Measurements from ENCODE around the gene ZDHHC3.
A peak's percentile ranks its signal among the peaks of the same experiment; 100 is the strongest.

The ZDHHC3 gene

GRCh38 chr3:44976002-44976815 is at the start of gene ZDHHC3, which contains the start of gene EXOSC7:
TSS of gene ZDHHC3 (minus strand) at chr3:44976174. CDS start at chr3:44959436, 16,738 bp downstream.
TSS of gene EXOSC7 (plus strand) at chr3:44976244. CDS start at chr3:44976278, 34 bp downstream.
- DNase-seq: peak; percentile 92

- peak; percentile 49 for DNase-seq
Measured at GRCh38 chr3:45024542-45025255, 48.7 kb upstream of the ZDHHC3 start.

GRCh38 chr3:45023675-45024074 is 47.7 kb upstream of the ZDHHC3 start:
- no peak for DNase-seq

- DNase-seq: no peak
Measured at GRCh38 chr3:45021524-45022297, 45.7 kb upstream of the ZDHHC3 start.

GRCh38 chr3:45020534-45020933 is 44.6 kb upstream of the ZDHHC3 start:
- DNase-seq: no peak

GRCh38 chr3:45017821-45018220 is 41.8 kb upstream of the ZDHHC3 start:
- no peak for DNase-seq

- no peak for DNase-seq
Measured at GRCh38 chr3:45016916-45017315, 40.9 kb upstream of the ZDHHC3 start.

GRCh38 chr3:45012577-45012976 is 36.6 kb upstream of the ZDHHC3 start:
- no peak for DNase-seq

- peak; percentile 55 for DNase-seq
Measured at GRCh38 chr3:45011756-45012508, 36.0 kb upstream of the ZDHHC3 start.

- no peak for DNase-seq
Measured at GRCh38 chr3:45010811-45011333, 34.9 kb upstream of the ZDHHC3 start.

GRCh38 chr3:45009868-45010267 is 33.9 kb upstream of the ZDHHC3 start:
- no peak for DNase-seq

GRCh38 chr3:45008117-45008516 is 32.1 kb upstream of the ZDHHC3 start:
- DNase-seq: no peak

GRCh38 chr3:45007091-45007490 is 31.1 kb upstream of the ZDHHC3 start:
- no peak for DNase-seq

- DNase-seq: no peak
Measured at GRCh38 chr3:45003859-45004258, 27.9 kb upstream of the ZDHHC3 start.

- no peak for DNase-seq
Measured at GRCh38 chr3:45003406-45003805, 27.4 kb upstream of the ZDHHC3 start.

GRCh38 chr3:45002720-45003119 is 26.7 kb upstream of the ZDHHC3 start:
- DNase-seq: no peak

GRCh38 chr3:45002139-45002660 is 26.2 kb upstream of the ZDHHC3 start:
- DNase-seq: no peak

GRCh38 chr3:45001738-45002137 is 25.8 kb upstream of the ZDHHC3 start:
- no peak for DNase-seq

GRCh38 chr3:45000823-45001222 is 24.8 kb upstream of the ZDHHC3 start:
- no peak for DNase-seq

- DNase-seq: no peak
Measured at GRCh38 chr3:44999782-45000181, 23.8 kb upstream of the ZDHHC3 start.

- DNase-seq: no peak
Measured at GRCh38 chr3:44996556-44996969, 20.6 kb upstream of the ZDHHC3 start.

All from suppressor macrophage treated with lipopolysaccharide for 4 hours (primary cell).